Activated CD8-positive, alpha-beta memory T cell treated with anti-CD3 and anti-CD28 coated beads for 48 hours (primary cell): ENCODE results near the gene RAP1GAP.
"Not testable (repeated sequence)": the region's sequence is repeated elsewhere in the genome, so short reads cannot be mapped to it uniquely, and the experiment has no call there.

Source experiments
- DNase-seq, 3 experiments: peaks; one replicate each; pipeline ENCODE4 v3.0.0-alpha.2; 2020; ENCODE audit warnings: low read depth in 2 of 3, low spot score in 2 of 3

RAP1GAP gene

GRCh38 chr1:21647431-21648351 is 21.5 kb downstream of the RAP1GAP start:
- no peak for DNase-seq

DNA sequence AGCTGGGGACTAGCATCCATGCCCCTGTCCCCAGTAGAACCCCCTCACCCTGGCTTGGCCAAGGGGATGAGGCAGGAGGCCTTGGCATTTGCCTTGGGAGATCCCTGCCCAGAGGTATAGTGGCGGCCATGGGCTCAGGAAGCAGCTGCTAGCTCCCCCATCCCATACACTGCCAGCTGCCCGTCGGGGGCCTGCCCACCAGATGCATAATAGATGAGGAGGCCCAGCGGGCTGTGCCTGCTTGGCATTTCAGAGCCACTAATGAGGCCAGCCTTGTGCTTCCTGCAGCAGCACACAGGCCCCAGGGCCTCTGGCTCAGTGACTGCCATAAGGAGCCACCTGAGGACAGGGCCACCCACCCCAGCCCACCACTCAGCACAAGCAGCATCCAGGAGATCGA is 23.6 kb downstream of the RAP1GAP start:
- DNase-seq: no peak

- no peak for DNase-seq
These were observed 24.3 kb downstream of the RAP1GAP start for GRCh38 chr1:21644906-21645305.

GRCh38 chr1:21644348-21644747 is 24.8 kb downstream of the RAP1GAP start:
- DNase-seq: no peak

DNA sequence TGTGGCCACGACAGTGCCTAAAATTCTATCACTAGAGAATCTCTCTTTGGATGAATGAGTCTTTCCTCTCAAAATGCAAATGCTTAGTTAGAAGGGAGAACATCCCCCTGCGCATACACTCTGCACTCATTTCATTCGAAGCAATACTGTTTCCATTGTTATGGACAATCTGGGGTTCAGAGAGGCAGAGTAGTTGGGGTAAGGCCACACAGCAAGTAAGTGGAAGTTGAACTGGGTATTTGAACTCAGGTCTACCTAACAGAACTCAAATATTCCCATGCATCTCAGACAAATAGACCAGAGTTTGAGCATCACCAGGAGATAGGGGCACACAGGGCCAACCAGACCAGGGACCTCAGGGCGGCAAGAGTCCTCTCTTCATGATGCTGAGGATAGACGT is 25.5 kb downstream of the RAP1GAP start:
- DNase-seq: no peak

DNA sequence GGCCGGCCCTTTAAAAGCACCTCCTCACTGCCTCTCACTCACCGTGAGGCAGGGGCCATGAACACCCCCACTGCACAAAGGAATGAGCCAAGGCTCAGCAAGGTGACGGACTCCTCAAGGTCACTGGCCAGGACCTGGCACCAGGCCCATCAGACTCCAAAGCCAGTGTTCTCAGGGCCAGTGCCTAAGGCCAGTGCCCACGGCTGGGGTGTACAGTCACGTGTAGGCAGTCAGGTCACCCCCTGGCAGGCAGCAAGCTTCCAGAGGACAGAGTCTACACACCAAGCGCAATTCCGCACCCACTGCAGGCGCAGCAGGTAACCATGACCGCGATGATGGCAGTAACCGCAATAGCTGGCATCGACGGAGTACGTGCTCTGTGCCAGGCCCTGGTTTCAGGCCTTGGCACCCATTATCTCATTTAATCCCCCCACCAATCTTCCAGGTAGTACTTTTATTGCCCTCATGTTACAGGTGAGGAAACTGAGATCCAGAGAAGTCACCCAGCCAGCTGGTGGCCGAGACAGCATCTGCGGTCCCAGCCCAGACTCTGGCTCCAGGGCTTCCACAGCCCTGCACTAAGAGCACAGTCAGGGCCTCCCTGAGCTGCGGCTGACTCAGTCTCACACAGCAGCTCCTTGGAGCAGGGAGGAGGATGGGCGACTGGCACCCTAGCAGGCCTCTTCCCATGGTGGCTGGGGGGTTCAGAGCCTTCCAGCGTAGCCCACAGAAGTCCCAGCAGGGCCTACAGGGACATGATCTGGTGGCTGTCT is 27.0 kb downstream of the RAP1GAP start:
- DNase-seq: no peak

GRCh38 chr1:21641537-21641936 is 27.6 kb downstream of the RAP1GAP start:
- DNase-seq: no peak

DNA sequence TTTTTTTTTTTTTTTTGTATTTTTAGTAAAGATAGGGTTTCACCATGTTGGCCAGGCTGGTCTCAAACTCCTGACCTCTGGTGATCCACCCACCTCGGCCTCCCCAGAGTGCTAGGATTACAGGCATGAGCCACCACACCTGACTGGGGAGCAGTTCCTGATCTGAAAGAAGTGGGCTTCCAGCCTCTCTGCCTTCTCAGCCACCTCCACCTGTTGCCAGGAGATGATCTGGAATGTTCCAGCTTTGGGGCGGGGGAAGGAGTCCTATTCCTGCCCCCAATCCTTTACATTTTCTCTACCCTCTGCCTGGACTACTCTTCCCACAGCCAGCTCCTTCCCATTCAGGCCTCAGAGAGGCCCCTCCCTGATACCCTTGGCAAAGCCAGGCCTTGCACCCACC is 28.1 kb downstream of the RAP1GAP start:
- DNase-seq: no peak

DNA sequence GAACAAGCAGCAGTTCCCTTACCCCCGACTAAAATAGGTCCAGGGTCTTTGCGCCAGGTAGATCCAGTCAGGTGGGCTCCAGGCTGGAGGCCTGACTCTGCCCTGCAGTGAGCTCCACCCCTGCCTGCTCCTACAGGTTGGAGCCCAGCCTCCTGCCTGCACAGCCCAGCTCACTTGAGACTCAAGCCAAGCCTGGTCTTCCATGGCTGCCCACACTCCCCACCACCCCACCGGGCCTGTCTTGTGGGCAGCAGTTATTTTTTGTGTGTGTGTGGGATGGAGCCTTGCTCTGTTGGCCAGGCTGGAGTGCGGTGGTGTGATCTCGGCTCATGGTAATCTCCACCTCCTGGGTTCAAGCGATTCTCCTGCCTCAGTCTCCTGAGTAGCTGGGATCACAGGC is 28.5 kb downstream of the RAP1GAP start:
- DNase-seq: no peak

DNA sequence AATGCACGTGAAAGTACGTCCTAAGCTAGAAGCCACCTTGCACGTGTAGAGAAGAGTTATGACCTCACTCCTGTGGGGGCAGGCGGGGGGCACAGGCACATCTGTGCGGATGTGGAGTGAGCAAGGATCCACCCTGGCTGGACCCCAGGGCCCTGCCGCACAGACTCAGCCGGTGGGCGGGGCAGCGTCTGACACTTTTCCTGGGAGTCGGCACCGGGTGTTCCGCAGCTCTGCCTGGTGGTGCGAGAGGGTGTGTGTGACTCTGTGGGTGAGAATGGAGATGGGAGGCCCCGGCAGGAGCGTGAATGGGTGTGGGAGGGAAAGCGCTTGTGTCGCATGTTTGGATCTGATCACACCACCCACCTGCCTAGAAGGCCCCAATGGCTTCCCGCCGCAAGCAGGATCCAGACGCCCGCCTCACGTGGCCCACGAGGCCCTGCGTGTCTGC is 29.5 kb downstream of the RAP1GAP start:
- DNase-seq: no peak

GRCh38 chr1:21638531-21639341 is 30.4 kb downstream of the RAP1GAP start:
- no peak for DNase-seq

- no peak for DNase-seq
These were observed 31.6 kb downstream of the RAP1GAP start for GRCh38 chr1:21637514-21637913.

DNA sequence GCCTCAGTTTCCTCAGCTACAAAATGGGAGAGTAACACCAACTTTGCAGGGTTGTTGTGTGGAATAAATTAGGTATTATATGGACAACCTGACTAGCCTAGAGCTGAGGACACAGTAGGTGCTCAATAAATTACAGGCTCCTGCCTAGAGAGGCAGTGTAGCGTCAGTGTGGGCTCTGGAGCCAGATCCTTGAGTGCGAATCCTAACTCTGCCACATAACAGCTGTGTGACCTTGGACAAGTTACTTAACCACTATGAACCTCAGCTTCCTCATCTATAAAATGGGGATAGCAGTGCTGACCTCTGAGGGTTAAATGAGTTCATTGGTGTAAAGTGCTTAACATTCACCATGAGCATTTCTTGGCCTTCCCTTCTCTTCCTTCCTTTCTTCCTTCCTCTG is 33.1 kb downstream of the RAP1GAP start:
- no peak for DNase-seq

DNA sequence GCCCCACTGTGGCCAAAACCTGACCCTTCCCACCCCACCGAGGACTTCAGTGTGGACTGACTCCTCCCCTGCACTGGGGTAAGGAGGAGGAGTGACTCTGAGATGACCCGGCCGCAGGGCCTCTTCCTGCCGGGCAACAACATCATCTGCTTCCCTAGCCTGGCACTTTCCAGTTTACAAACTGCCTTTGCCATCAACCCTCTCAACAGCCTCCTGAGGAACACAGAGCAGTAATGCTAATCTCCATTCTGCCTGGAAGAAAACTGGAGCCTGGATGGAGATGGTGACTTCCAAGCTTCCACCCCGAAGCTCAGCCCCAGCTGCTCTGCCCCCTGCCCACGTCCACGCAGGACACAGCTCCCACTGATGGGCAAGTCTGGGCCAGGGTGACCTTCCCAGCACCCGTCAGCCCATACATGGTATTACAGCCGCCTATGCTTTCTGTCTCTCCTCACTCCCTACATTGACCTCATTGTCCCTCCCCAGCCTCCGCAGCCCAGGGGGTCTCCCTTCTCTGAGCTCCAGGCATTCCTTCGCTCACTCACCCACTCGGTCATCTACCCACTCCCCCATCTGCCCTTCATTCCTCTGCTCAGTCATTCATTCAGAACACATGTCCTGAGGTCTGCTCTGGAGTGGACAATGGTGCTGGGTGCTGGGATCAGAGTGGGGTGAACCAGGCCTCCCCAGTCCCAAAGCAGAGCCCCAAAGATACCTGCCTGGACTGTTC is 34.2 kb downstream of the RAP1GAP start:
- DNase-seq: no peak

DNA sequence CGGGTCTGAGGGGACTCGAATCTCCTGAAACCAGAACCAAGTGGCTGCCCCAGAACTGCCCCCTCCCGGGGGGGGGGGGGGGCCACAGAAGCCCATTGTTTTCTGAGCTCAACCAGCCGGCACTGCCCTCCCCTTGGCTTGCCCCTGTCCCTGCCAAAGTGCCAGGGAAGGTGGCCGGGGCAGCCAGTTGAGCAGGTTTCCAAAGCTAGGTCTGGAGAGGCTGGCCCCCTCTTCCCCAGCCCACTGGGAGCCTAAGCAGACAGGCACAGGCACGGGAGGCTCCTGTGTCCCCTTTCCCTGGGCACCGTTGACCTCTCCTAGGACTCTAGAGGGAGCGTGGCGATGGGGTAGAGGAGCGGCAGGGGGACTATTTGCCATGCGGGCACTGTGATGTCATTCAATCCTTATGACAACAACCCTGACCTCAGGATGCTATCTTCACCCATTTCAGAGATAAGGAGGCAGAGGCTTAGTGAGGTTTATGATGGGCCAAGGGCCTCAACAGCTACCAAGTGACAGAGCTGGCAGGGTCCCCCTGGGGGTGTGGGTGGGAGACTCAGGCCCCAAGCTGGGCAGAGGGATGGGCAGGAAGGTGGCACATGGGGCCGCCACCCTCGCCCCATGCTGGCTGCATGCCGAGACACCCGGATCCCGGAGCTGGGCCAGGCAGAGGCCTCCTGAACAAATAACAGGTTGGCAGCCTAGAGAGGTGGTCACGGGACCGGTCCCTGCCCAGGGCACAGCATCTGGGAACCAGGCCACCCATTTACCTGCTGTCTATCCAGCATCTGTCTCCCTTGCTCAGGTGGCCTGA is 35.0 kb downstream of the RAP1GAP start:
- DNase-seq: no peak

- no peak for DNase-seq
These were observed 35.9 kb downstream of the RAP1GAP start for GRCh38 chr1:21633141-21633755.

GRCh38 chr1:21631944-21632887 is 36.9 kb downstream of the RAP1GAP start:
- no peak for DNase-seq

- DNase-seq: not testable (repeated sequence)
These were observed 37.6 kb downstream of the RAP1GAP start for GRCh38 chr1:21631590-21631943.
